H1 (cell line): ENCODE results near the gene ZFP90. TPM values are rescaled to one million over a fixed set of nuclear protein-coding genes. Genes with fewer than 3 reads are reported as not detected.

Experiments
- ATF2 ChIP-seq: IDR thresholded peaks from 2 replicates; pipeline ENCODE4 v1.6.1; 2012; ENCODE audit warnings: low read length, inconsistent platforms
- ATF3 ChIP-seq: IDR thresholded peaks from 2 replicates; pipeline ENCODE4 v1.6.1; 2011; ENCODE audit warnings: low read depth, mild to moderate bottlenecking, low read length; ENCODE audit not compliant: insufficient read depth
- CEBPB ChIP-seq: IDR thresholded peaks from 2 replicates; pipeline ENCODE4 v1.6.1; 2012; ENCODE audit warnings: low read depth, low read length
- CHD7 ChIP-seq: fragments of 300-600 bp; sonication (generic); IDR thresholded peaks from 2 replicates; pipeline ENCODE4 v1.7.1; 2012; ENCODE audit warnings: low read length, moderate library complexity, mild to moderate bottlenecking, inconsistent platforms; ENCODE audit not compliant: insufficient replicate concordance
- EGR1 ChIP-seq: IDR thresholded peaks from 2 replicates; pipeline ENCODE4 v1.6.1; 2011; ENCODE audit warnings: low read depth, low read length, borderline replicate concordance
- POU5F1 ChIP-seq: IDR thresholded peaks from 2 replicates; pipeline ENCODE4 v1.6.1; 2011; ENCODE audit warnings: low read depth, mild to moderate bottlenecking, low read length, moderate library complexity
- RFX5 ChIP-seq: IDR thresholded peaks from 2 replicates; pipeline ENCODE4 v1.6.1; 2011; ENCODE audit warnings: low read depth, low read length, improper control_type of control experiment, borderline replicate concordance
- SUZ12 ChIP-seq: fragments of 200-600 bp; sonication (generic); IDR thresholded peaks from 2 replicates; pipeline ENCODE4 v1.6.1; 2012; ENCODE audit warnings: mild to moderate bottlenecking, inconsistent platforms, low read length, moderate library complexity, mixed read lengths
- TAF7 ChIP-seq: optimal IDR thresholded peaks from 2 replicates; pipeline ENCODE3; 2011; ENCODE audit warnings: low read depth, mild to moderate bottlenecking, inconsistent platforms, low read length, moderate library complexity, borderline replicate concordance
- polyA plus RNA-seq, 7 experiments: library from polyadenylated mRNA; depleted of rRNA in 3 of 7; stranded (reverse) in 5 of 7; unstranded in 2 of 7; fragments of >200 nt in 5 of 7; fragments of 200-250 nt in 2 of 7; gene quantifications; 1 replicate in 5 of 7; 2 replicates in 1 of 7; 4 replicates in 1 of 7; pipeline versions ENCODE4 v1.2.1 to v1.2.3, GENCODE V29; 2011 to 2013; ENCODE audit warnings: missing spikeins in 2 of 7, mixed read lengths in 2 of 7
- total RNA-seq: library from RNA; stranded (reverse); fragmentation: NEBNext Ultra II Directional; extraction: Animal tissue kit (Norgen Biotek cat#: 25700); gene quantifications from 2 replicates; pipeline ENCODE4 v1.2.1, GENCODE V29; 2021

ZFP90 gene
- total and polyA plus RNA-seq, 2 of the 8 experiments (the other 6 are each of a cell fraction or from before 2014, with no cell fraction given): 10.3 to 19.1 TPM

- no peak for TF ChIP-seq CHD7
- TF ChIP-seq RFX5: no peak
- TF ChIP-seq EGR1: no peak
- TF ChIP-seq CEBPB: no peak
- TF ChIP-seq SUZ12: no peak
- no peak for TF ChIP-seq ATF2
- no peak for TF ChIP-seq ATF3
- no peak for TF ChIP-seq TAF7
- no peak for TF ChIP-seq POU5F1
Measured at GRCh38 chr16:68490358-68490757, 48.7 kb upstream of the ZFP90 start (continued).
